NCI-H2227 (cell line): ENCODE measurements around the gene PROK2.

Source experiments
- DNase-seq: peaks from one replicate; lab custom pipeline; 2025; ENCODE audit not compliant: unreplicated experiment; lab: John Stamatoyannopoulos, UW

Gene PROK2

DNA sequence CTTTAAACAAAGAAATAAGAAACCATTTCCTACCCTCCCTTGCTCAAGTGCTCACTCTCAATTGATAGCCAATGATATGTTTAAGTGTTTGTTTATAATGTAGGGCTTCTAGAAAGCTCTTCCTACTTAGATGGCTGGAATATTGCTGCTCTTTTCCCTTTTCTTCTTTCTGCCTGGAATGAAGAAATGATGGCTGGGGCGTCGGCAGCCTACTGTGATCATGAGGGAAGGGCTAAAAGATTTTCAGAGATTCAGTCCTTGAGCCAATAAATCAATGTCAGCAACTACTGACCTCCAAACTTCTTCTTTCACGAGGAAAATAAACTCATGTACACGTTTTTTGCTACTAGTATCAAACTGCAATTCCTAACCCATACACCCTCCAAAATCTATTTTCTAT is 33.3 kb downstream of the PROK2 start:
- no peak for DNase-seq

DNA sequence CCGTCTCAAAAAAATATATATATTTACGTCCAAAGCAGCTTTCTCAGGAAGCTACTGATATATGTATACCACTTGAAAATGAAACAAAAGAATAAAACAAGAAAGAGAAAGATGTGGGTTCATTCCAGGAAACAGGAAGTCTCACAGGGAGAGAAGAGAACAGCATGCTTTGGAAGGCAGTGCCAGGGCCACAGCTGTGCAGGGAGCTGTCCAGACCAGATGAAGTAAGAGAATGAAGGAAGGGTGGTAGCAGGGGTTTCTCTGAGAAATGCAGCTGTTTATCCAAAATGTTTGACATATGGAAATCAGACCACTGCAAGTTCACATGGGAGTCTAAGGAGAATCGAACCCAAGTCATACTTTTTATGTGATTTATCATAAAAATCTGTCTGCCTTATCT is 40.2 kb downstream of the PROK2 start:
- DNase-seq = no peak

DNA sequence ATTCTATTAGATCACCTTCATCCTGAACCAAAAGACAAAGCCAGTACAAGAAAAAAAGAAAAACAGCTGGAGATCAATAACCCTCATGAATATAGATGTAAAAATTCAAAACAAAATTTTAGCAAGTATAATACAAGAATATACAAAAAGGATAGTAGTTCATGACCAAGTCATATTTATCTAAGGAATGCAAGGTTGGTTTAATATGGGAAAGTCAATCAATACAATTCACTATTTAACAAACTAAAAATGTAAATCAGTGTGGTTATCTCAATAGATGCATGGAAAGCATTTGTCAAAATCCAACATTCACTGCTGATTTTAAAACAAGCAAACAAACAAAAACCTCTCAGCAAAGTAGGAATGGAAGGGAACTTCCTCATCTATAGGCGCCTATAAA is 42.3 kb downstream of the PROK2 start:
- no peak for DNase-seq

DNA sequence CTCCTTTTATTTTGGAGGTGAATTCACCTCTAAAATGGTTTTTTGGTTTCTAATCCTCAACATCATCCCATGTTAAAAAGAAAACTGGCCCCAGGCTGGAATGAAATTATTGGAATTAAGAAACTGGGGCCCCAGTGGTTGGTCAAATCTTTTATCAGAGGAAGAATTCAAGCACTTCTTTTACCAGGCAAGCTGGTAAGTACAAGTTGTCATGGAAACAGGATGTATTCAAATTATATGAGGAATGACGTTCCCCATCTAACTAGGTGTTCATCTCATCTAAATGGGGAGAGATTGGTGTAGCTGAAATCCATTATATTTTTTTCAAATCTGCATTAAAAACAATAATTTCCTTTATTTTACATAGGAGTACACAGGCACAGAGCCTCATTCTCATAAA is 50.1 kb downstream of the PROK2 start:
- DNase-seq = no peak

DNA sequence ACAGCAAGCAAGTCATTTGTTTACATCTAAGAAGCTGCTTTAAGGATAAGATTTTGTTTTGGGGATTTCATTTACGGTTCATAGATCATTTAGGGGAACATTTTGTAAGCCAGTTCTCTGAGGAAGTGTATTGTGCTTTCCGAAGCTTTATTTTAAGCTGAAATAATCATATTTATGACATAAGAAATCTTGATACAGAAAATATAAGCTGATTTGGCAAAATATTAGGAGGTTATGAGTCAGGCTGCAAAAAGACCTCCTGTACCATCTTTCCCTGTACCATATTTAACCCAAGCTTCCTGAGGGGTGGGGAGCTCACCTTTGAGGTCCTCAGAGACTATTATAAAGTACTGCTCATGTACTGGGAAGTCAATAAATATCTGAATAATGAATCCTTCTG is 51.6 kb downstream of the PROK2 start:
- DNase-seq = no peak

DNA sequence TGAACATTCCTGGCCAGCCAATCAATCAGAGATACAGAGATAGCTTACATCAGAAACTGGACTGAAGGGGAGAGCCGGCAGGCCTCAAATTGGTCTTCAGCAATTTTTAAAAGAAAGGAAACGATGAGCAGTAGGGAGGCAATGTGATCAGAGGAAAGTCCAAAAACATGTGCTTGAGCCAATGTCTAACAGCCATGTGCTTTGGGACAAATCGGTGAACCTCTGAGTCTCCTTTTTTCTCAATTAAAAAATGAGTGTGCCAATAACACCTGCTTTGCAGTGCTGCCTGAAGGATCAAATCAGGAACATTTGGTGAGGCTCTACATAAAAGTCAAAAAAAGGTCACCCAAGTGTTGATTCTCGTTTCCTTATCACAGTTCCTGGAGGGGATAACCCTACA is 52.3 kb downstream of the PROK2 start:
- no peak for DNase-seq

DNA sequence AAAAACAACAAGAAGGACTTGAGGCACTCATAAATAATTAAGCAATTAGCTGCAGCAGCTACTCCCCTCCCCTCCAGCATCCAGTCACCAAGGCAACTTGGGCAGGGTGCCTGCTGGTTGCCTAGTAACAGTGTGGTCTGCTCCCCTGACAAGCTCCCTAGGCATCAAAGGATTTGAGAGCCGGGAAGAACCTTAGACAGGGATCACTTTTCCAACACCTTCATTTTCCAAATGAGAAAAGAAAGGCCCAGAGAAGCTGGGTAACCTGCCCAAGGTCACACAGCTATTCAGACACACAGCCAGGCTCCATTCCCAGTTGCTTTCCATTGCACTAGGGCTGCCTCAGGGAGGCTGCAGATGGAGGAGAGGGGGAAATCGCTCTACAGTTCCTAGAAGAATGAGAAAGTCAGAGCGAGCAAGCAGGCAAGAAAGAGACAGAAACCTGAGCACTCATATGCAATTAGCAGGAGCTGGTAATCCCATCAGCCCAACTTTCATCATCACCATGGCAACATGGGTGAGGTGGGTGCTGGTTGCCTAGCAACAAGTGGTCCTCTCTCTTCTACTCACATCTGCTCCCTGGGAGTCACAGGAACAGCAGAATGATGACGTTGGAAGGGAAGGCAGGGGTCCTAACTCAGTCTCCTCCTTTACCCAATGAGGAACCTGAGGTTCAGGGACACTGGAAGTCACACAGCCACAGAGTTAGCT is 56.2 kb downstream of the PROK2 start:
- peak; percentile 43 for DNase-seq

DNA sequence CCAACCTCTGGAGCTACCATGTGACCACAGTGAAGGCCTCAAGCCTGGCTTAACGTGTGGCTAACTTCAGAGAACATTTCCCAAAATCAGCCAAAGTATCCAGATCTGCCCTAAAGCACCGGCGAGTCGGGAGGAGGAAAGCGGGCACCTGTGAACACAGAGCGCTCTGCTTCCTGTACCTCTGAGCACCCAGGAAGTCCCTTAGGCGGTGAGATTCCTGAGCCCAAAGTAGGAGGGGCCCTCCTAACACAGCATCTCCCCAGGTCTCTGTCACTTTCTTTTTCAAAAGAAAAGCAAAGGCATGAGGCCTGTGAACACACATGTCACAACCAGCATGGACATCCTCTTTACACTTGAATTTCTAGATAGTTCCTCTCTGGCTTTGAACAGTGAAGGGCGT is 58.8 kb downstream of the PROK2 start:
- DNase-seq = no peak

DNA sequence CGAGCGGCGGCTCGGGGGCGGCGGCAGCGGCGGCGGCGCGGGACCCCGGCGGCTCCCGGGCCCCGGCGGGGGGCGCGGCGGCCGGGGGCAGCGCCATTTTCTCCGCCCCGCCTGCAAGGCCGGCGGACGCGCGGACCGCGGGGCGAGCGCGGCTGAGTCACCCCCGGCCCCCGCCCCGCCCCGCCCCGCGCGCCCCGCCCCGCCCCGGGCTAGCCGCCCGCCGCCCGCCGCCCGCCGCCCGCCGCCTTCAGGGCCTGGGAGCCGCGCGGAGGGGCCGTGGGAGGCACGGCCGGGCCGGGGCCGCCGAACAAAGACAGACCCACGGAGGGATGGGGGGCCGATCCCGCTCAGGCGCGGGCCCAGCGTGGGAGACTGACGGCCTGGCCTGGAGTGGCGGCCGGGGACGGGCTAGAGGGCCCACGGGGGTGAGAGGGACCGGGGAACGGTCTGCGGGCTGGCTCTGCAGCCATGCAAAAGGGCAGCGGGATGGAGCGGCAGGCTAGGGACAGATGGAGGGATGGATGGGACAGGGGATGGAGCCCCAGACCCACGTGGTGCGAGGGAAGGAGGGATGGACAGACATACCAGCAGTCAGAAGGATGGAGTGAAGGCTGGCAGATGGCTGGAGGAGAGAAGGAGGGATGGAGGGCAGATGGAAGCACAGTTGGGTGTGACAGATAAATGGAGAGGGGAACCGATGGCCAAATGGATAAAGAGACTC is 59.5 kb downstream of the PROK2 start, which contains the start of gene EIF4E3:
TSS of gene EIF4E3 (minus strand) at position 132 of the 721 bp plus-strand sequence. CDS start at position 97, 35 bp downstream.
- DNase-seq = peak; percentile 31

DNA sequence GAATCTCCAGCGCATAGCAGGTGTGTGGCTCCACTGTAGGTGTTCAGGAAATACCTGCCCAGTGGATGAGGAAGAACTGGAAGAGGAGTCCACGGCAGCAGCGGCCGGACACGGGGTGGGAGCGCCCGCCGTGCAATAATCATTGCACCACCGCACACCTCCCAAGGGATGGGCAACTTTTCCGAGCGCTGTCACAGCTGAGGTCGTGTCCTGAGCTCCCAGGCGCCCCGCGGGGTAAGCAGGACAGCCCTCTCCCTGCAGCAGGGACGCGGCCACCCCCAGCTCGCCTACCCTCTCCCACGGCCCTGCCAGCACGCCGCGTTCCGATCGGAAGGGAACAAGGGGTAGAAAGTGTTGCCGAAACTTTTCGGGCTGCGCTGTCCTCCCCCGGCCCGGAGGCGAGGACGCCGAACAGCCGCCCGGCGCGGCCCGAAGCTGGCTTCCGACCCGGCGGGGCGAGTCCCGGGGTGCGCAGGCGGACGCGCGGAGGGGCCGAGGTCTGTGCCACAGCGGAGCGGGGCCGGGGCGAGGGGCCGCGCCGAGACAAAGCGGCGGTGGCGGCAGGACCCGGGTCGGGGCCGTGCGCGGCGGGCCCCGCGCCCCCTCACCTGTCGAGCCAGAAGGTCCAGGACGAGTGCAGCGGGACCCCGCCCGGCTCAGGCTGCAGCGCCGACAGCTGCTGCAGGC is 60.2 kb downstream of the PROK2 start:
- peak; percentile 19 for DNase-seq

DNA sequence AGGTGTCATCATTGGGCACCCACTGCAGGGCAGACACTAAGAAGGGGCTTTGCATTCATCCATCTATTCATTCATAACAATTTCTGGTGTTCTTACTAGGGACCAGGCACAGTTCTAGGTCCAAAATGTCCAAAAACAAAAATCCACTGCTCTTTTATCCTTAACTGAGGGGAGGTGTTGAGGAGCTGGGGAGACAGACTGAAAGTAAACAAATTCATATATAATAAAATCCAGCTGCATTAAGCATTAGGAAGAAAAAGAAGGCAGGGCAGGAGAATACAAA is 60.8 kb downstream of the PROK2 start:
- no peak for DNase-seq

DNA sequence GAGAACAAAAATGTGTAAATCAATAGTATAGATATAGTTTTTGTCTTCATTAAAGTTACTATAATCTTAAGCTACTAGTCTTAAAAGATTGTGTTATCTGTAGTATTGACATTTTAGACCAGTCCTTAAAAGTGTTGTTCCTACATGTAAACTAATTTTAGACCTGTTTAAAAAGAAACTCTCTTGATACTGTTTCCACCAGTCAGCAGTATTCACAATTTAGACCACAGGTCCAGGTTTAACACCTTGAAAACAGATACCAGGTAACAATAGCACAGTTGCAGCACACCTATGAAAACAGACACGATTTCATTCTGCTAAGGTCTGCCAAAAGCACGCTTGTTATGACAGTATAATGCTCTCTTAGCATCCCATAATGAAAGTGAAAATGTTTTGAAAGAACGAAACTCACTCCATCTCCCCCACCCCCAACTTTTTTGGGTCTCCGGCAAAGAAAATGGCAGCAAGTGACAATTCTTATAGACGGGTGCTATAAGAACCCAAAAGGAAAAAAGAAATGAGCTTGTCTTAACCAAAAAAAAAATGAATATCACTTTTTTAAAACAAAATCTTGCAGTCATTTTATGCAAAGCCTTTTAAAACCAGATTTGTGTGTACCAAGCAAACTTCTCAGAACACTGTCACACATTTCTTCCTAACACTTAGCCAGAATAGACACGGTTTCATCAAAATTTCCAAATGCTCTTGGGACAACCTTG is 61.3 kb downstream of the PROK2 start:
- no peak for DNase-seq

DNA sequence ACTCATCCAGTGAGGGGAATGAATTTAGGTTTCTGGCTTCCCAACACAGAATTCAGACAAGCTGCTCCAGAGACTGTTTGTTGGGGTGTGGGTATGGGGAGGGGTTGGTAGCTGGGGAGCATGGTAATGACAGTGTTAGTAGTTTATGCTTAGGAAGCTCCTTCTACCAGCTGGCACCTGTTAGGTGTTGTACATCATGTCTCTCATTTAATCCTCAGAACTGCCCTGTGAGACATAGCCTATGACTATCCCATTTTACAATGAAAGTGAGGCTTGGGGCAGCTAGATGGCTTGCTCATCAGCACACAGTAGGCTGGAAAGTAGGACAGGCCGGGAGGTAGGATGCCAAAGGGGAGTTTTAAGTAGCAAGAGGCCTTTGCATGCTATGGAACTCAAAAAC is 62.3 kb downstream of the PROK2 start:
- DNase-seq = no peak
